GM10266 (cell line): Measurements from ENCODE around the gene GALNT17.

Source experiments
- DNase-seq: peaks from one replicate; pipeline ENCODE4 v3.0.0; 2012; ENCODE audit errors: extremely low spot score
- CTCF ChIP-seq: IDR thresholded peaks from 2 replicates; pipeline ENCODE4 v1.5.1; 2012; ENCODE audit warnings: mild to moderate bottlenecking, low read depth; ENCODE audit not compliant: control insufficient read depth, insufficient read depth; ENCODE audit errors: missing control alignments

GALNT17 gene

GRCh38 chr7:71343039-71343438 lies 211.1 kb downstream of the GALNT17 start:
- TF ChIP-seq CTCF, result no peak
- no peak for DNase-seq

GRCh38 chr7:71343892-71344291 lies 211.9 kb downstream of the GALNT17 start:
- no peak for TF ChIP-seq CTCF
- DNase-seq, result no peak

- TF ChIP-seq CTCF, result no peak
- no peak for DNase-seq
Observed at GRCh38 chr7:71345117-71345884, 213.4 kb downstream of the GALNT17 start.

GRCh38 chr7:71348821-71349681 lies 217.1 kb downstream of the GALNT17 start:
- TF ChIP-seq CTCF, result no peak
- DNase-seq, result no peak

- TF ChIP-seq CTCF, result no peak
- DNase-seq, result no peak
Observed at GRCh38 chr7:71349682-71350481, 217.9 kb downstream of the GALNT17 start.

- DNase-seq, result no peak
- no peak for TF ChIP-seq CTCF
Observed at GRCh38 chr7:71350680-71351079, 218.7 kb downstream of the GALNT17 start.
